OCI-LY3 (cell line): ENCODE data around the gene LLGL1.

Experiments used
- H2AFZ ChIP-seq: fragments of 200-600, 300-600 bp; shearing (Covaris generic); 2 replicates; pipeline ENCODE4 v1.6.0; 2014; ENCODE audit warnings: antibody characterized with exemption, low read depth, low read length
- H3K27ac ChIP-seq: fragments of 200-600, 300-600 bp; sonication (generic); 2 replicates; pipeline ENCODE4 v1.5.1; 2014; ENCODE audit warnings: mild to moderate bottlenecking, low read length, moderate library complexity, mixed read lengths
- H3K27me3 ChIP-seq: fragments of 200-600, 300-600 bp; sonication (generic); 2 replicates; pipeline ENCODE4 v1.6.1; 2014; ENCODE audit warnings: low read depth, low read length, mixed read lengths
- H3K36me3 ChIP-seq: fragments of 200-600, 300-600 bp; sonication (generic); replicated peaks from 2 replicates; pipeline ENCODE3; 2014; ENCODE audit warnings: low read depth, low read length, mixed read lengths
- H3K4me1 ChIP-seq: fragments of 300-600, 200-600 bp; sonication (generic); 2 replicates; pipeline ENCODE4 v1.6.1; 2014; ENCODE audit warnings: low read length, mixed read lengths
- H3K4me2 ChIP-seq: fragments of 200-600, 300-600 bp; sonication (generic); 2 replicates; pipeline ENCODE4 v1.6.1; 2014; ENCODE audit warnings: low read length, mixed read lengths
- H3K4me3 ChIP-seq: fragments of 300-600, 200-600 bp; sonication (generic); 2 replicates; pipeline ENCODE4 v1.5.1; 2014; ENCODE audit warnings: antibody characterized with exemption, mild to moderate bottlenecking, low read length, moderate library complexity
- H3K79me2 ChIP-seq: fragments of 300-600, 200-600 bp; shearing (Covaris generic); 2 replicates; pipeline ENCODE4 v1.6.1; 2014; ENCODE audit warnings: mild to moderate bottlenecking, low read length, mixed read lengths
- H3K9ac ChIP-seq: fragments of 300-600, 200-600 bp; shearing (Covaris generic); 2 replicates; pipeline ENCODE4 v1.6.0; 2014; ENCODE audit warnings: mild to moderate bottlenecking, low read length, moderate library complexity
- H3K9me3 ChIP-seq: fragments of 200-600, 300-600 bp; shearing (Covaris generic); 2 replicates; pipeline ENCODE4 v1.6.1; 2014; ENCODE audit warnings: low read length, mixed read lengths; ENCODE audit not compliant: insufficient read depth
- H4K20me1 ChIP-seq: fragments of 200-600, 300-600 bp; sonication (generic); 2 replicates; pipeline ENCODE4 v1.6.1; 2016; ENCODE audit warnings: low read length, mixed read lengths; ENCODE audit not compliant: insufficient read depth
- EZH2phosphoT487 ChIP-seq: fragments of 200-600 bp; shearing (Covaris generic); IDR thresholded peaks from 2 replicates; pipeline ENCODE4 v1.6.1; 2018; ENCODE audit warnings: antibody characterized with exemption, mixed run types, low read depth
- TF ChIP-seq, protein P1 (sequence below): fragments of 200-600, 300-600 bp; sonication (generic); IDR thresholded peaks from 2 replicates; pipeline ENCODE4 v1.5.1; 2014; ENCODE audit warnings: antibody characterized with exemption, low read length, low read depth

The LLGL1 gene

DNA sequence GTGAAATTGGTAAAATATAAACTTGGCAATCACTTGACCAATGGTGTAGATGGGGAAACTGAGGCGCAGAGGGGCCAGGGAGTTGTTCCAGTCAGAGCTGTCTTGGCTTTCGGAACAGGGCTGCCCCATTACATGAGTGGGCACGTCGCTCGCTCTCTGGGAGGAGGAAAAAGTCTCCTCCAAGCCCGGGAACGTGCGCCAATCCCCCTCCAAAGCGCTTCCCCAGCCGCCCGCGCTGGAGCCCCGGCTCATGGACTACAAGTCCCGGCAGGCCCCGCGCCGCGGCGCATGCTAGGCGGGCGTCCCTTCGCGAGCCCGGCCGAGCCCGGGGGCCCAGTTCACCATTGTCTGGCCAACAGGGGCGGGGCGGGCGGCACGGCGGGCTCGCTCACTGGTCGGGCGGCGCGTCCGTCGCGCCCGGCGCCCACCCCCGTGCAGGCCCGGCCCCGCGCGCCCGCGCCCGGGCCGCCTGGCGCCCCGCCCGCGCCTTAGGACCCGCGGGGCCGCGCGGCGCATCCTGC is at the start of gene LLGL1:
TSS of gene LLGL1 (plus strand) at position 515 of the 521 bp plus-strand sequence. CDS start 48 bp downstream, outside the sequence.
- Histone ChIP-seq H2AFZ (0 out of 2 replicates have a peak within 1 kb of the TSS, but pooled peaks have one; percentile 46), H3K79me2 (no peaks in the 10 kb centered on the region), H3K4me2 (peak within 1 kb of the TSS; percentile 76), H3K36me3 (no peaks in the 10 kb centered on the region), H3K4me1 (peaks cover 10% of the 10 kb centered on the region), H3K4me3 (peak within 1 kb of the TSS; percentile 83), H3K27me3 (no peaks in the 10 kb centered on the region), H3K27ac (no peak within 1 kb of the TSS), H4K20me1 (no peaks in the 10 kb centered on the region), H3K9ac (peak within 1 kb of the TSS; percentile 70), H3K9me3 (no peaks in the 10 kb centered on the region)
- TF ChIP-seq, protein P1, sequence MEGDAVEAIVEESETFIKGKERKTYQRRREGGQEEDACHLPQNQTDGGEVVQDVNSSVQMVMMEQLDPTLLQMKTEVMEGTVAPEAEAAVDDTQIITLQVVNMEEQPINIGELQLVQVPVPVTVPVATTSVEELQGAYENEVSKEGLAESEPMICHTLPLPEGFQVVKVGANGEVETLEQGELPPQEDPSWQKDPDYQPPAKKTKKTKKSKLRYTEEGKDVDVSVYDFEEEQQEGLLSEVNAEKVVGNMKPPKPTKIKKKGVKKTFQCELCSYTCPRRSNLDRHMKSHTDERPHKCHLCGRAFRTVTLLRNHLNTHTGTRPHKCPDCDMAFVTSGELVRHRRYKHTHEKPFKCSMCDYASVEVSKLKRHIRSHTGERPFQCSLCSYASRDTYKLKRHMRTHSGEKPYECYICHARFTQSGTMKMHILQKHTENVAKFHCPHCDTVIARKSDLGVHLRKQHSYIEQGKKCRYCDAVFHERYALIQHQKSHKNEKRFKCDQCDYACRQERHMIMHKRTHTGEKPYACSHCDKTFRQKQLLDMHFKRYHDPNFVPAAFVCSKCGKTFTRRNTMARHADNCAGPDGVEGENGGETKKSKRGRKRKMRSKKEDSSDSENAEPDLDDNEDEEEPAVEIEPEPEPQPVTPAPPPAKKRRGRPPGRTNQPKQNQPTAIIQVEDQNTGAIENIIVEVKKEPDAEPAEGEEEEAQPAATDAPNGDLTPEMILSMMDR: no peak
- no peak for TF ChIP-seq EZH2phosphoT487

DNA sequence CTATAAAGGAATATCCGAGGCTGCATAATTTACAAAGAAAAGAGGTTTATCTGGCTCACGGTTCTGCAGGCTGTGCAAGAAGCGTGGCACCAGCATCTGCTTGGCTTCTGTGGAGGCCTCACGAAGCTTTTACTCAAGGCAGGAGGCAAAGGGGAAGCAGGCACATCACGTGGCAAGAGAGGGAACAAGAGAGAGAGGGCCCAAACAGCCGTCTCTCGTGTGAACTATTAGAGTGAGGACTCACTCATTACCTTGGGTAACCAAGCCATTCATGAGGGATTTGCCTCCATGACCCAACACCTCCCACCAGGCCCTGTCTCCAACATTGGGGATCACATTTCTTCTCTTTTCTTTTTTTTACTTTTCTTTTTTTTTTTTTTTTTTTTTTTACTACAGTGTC is 49.3 kb upstream of the LLGL1 start:
- Histone ChIP-seq H3K27ac (no peak overlapping the region), H3K4me3 (no peak overlapping the region), H3K79me2 (no peaks in the 10 kb centered on the region), H3K36me3 (no peaks in the 10 kb centered on the region), H3K4me2 (no peak overlapping the region), H3K4me1 (peaks cover 7% of the 10 kb centered on the region), H4K20me1 (no peaks in the 10 kb centered on the region), H3K9me3 (no peaks in the 10 kb centered on the region), H3K9ac (no peak overlapping the region), H2AFZ (peak overlapping the region; percentile 39; the same call in 1 of the 2 replicates), H3K27me3 (no peaks in the 10 kb centered on the region)
- no peak for TF ChIP-seq EZH2phosphoT487
- TF ChIP-seq, protein P1: no peak

DNA sequence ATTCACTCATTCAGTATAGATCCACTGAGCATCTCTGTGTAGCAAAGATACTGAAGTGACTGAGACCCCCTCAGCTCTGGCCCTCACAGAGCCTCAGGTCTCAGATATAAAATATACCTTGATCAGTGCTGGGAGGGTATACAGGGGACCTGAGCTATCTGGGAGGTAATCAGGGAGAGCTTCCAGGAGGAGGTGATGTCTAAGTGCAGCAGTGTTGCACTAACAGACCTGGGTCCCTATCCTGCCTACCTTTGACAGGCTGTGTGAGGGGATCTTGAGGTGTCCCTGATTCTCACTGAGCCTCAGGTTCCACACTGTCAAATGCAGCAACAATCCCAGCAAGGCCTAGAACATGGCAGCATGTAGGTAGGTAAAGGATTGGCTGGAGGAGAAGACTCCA is 48.3 kb upstream of the LLGL1 start:
- no peaks in the 10 kb centered on the region for H4K20me1 ChIP-seq
- no peak overlapping the region for H3K27ac ChIP-seq
- no peak for TF ChIP-seq EZH2phosphoT487
- TF ChIP-seq, protein P1: no peak
- H2AFZ ChIP-seq: no peak overlapping the region
- peaks cover 10% of the 10 kb centered on the region for H3K4me1 ChIP-seq
- H3K79me2 ChIP-seq: no peaks in the 10 kb centered on the region
- no peak overlapping the region for H3K9ac ChIP-seq
- H3K36me3 ChIP-seq: no peaks in the 10 kb centered on the region
- no peaks in the 10 kb centered on the region for H3K27me3 ChIP-seq
- no peaks in the 10 kb centered on the region for H3K9me3 ChIP-seq
- no peak overlapping the region for H3K4me2 ChIP-seq
- no peak overlapping the region for H3K4me3 ChIP-seq

DNA sequence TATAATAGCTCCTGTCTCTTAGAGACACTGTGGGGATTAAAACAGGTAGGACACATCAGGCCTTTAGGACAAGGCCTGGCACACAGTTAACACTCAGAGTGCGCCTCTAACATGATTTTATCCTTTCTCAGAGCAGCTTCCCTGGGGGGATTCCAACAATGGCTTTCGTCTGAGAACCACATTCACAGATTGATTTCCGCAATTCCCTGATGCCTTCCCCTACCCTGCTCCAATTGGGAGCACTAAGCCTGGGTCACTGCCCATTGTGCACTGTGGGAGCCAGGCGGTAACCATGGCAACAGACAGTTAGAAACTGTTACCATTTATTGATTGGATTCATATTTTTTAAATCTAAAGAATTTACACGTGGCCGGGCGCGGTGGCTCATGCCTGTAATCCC is 47.7 kb upstream of the LLGL1 start:
- H2AFZ ChIP-seq: no peak overlapping the region
- H3K27ac ChIP-seq: no peak overlapping the region
- no peaks in the 10 kb centered on the region for H3K79me2 ChIP-seq
- peaks cover 12% of the 10 kb centered on the region for H3K4me1 ChIP-seq
- no peaks in the 10 kb centered on the region for H3K36me3 ChIP-seq
- H3K9ac ChIP-seq: no peak overlapping the region
- H3K9me3 ChIP-seq: no peaks in the 10 kb centered on the region
- no peaks in the 10 kb centered on the region for H4K20me1 ChIP-seq
- H3K4me3 ChIP-seq: no peak overlapping the region
- no peak overlapping the region for H3K4me2 ChIP-seq
- TF ChIP-seq EZH2phosphoT487: no peak
- H3K27me3 ChIP-seq: no peaks in the 10 kb centered on the region
